Upper lobe of left lung (tissue), 4 donors: ENCODE results near the gene MTRR.

Experiments
- EP300 ChIP-seq, 4 donors: sonication (generic); formaldehyde crosslinking; IDR thresholded peaks; one replicate each; pipeline ENCODE4 v1.5.1; 2017; ENCODE audit warnings: antibody characterized with exemption in 4 of 4, control low read depth in 2 of 4
- POLR2A ChIP-seq, 4 donors: fragments of 450-650 bp; IDR thresholded peaks; one replicate each; pipeline ENCODE4 v1.5.1; 2016 to 2017; ENCODE audit warnings: antibody characterized with exemption in 4 of 4, mild to moderate bottlenecking in 2 of 4
- POLR2AphosphoS5 ChIP-seq, 2 donors: sonication (generic); formaldehyde crosslinking; IDR thresholded peaks; one replicate each; pipeline ENCODE4 v1.5.1; 2017; ENCODE audit warnings: antibody characterized with exemption in 2 of 2
- TF ChIP-seq, protein P1 (sequence below), 6 experiments: fragments of 450-650 bp in 4 of 6; fragments of 200-600 bp in 2 of 6; sonication (generic) in 2 of 6; IDR thresholded peaks; one replicate each; pipeline ENCODE4 v1.5.1; 2016 to 2019; ENCODE audit warnings: antibody characterized with exemption in 6 of 6

DNA sequence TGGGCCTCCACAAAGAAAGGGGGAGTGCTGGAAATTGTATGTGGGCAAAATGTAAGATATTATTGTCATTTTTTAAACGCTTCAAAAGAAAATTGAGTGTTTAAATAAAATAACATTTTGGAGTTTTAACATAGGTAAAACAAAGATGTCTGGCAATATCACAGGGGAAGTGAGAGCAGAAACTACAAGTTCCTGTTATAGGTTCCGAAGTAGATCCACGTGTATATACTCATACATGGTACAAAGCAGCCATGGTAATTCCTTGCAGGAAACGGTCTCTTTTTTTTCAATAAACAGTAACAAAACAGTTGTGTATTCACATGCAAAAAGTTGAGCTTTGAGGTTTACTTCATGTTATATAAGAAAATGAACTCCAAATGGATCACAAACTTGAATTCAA is 78.4 kb downstream of the MTRR start:
- TF ChIP-seq EP300 (IDR thresholded peaks at IDR 0.05) = no peak
- TF ChIP-seq POLR2A (IDR thresholded peaks at IDR 0.05) = no peak
- TF ChIP-seq, protein P1, sequence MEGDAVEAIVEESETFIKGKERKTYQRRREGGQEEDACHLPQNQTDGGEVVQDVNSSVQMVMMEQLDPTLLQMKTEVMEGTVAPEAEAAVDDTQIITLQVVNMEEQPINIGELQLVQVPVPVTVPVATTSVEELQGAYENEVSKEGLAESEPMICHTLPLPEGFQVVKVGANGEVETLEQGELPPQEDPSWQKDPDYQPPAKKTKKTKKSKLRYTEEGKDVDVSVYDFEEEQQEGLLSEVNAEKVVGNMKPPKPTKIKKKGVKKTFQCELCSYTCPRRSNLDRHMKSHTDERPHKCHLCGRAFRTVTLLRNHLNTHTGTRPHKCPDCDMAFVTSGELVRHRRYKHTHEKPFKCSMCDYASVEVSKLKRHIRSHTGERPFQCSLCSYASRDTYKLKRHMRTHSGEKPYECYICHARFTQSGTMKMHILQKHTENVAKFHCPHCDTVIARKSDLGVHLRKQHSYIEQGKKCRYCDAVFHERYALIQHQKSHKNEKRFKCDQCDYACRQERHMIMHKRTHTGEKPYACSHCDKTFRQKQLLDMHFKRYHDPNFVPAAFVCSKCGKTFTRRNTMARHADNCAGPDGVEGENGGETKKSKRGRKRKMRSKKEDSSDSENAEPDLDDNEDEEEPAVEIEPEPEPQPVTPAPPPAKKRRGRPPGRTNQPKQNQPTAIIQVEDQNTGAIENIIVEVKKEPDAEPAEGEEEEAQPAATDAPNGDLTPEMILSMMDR (IDR thresholded peaks at IDR 0.05) = no peak
- no peak for TF ChIP-seq POLR2AphosphoS5 (IDR thresholded peaks at IDR 0.05)
